HepG2 (cell line): ENCODE data around the gene ZFHX3. TPM values are rescaled to one million over a fixed set of nuclear protein-coding genes. Genes with fewer than 3 reads are reported as not detected.

ENCODE experiments used
- ASH2L ChIP-seq: fragments of 300-600, 200-600 bp; sonication (generic); IDR thresholded peaks from 2 replicates; pipeline ENCODE4 v1.7.0; 2017; ENCODE audit warnings: low read depth, mild to moderate bottlenecking, moderate library complexity, mixed read lengths, low read length; ENCODE audit not compliant: insufficient read length
- BCL3 ChIP-seq: sonication (generic); formaldehyde crosslinking; IDR thresholded peaks from 2 replicates; pipeline ENCODE4 v1.5.1; 2020; ENCODE audit warnings: mild to moderate bottlenecking, missing genetic modification reagents, moderate library complexity
- BORCS8-MEF2B ChIP-seq: sonication (generic); formaldehyde crosslinking; IDR thresholded peaks from 2 replicates; pipeline ENCODE4 v1.8.0; 2022; ENCODE audit warnings: mild to moderate bottlenecking, missing genetic modification reagents
- CREBL2 ChIP-seq: sonication (generic); formaldehyde crosslinking; IDR thresholded peaks from 2 replicates; pipeline ENCODE4 v1.8.1; 2023; ENCODE audit warnings: missing genetic modification reagents, mild to moderate bottlenecking, borderline replicate concordance
- DNMT3B ChIP-seq: conservative IDR thresholded peaks from 2 replicates; pipeline ENCODE4 v1.6.1; 2016; ENCODE audit warnings: missing biosample characterization, control low read depth
- FOSL2 ChIP-seq: sonication (generic); formaldehyde crosslinking; IDR thresholded peaks from 2 replicates; pipeline ENCODE4 v1.4.0; 2020; ENCODE audit warnings: missing genetic modification reagents
- GATAD2A ChIP-seq: IDR thresholded peaks from 2 replicates; pipeline ENCODE4 v1.6.1; 2016
- NPAS2 ChIP-seq: sonication (generic); formaldehyde crosslinking; IDR thresholded peaks from 2 replicates; pipeline ENCODE4 v1.8.0; 2022; ENCODE audit warnings: mild to moderate bottlenecking, missing genetic modification reagents, borderline replicate concordance
- POLR2AphosphoS2 ChIP-seq: IDR thresholded peaks from 2 replicates; pipeline ENCODE4 v1.6.1; 2011; ENCODE audit warnings: low read depth, low read length, improper control_type of control experiment
- PRDM15 ChIP-seq: sonication (generic); formaldehyde crosslinking; IDR thresholded peaks from 2 replicates; pipeline ENCODE4 v1.4.0; 2020; ENCODE audit warnings: missing genetic modification reagents
- SIN3A ChIP-seq: IDR thresholded peaks from 2 replicates; pipeline ENCODE4 v1.6.1; 2011; ENCODE audit warnings: low read depth, mild to moderate bottlenecking, control low read depth, low read length, borderline replicate concordance
- SRY ChIP-seq: sonication (generic); formaldehyde crosslinking; IDR thresholded peaks from 2 replicates; pipeline ENCODE4 v1.8.0; 2022; ENCODE audit warnings: mild to moderate bottlenecking, missing genetic modification reagents
- ZBTB2 ChIP-seq: sonication (generic); formaldehyde crosslinking; IDR thresholded peaks from 2 replicates; pipeline ENCODE4 v1.8.0; 2022; ENCODE audit warnings: low read depth, missing genetic modification reagents
- ZBTB20 ChIP-seq: sonication (generic); formaldehyde crosslinking; IDR thresholded peaks from 2 replicates; pipeline ENCODE4 v1.8.1; 2023; ENCODE audit warnings: missing genetic modification reagents, low read depth, mild to moderate bottlenecking, borderline replicate concordance
- ZMYM2 ChIP-seq: sonication (generic); formaldehyde crosslinking; IDR thresholded peaks from 2 replicates; pipeline ENCODE4 v1.8.0; 2022; ENCODE audit warnings: mild to moderate bottlenecking, missing genetic modification reagents
- ZNF263 ChIP-seq: sonication (generic); formaldehyde crosslinking; IDR thresholded peaks from 2 replicates; pipeline ENCODE4 v1.4.0; 2020; ENCODE audit warnings: missing genetic modification reagents
- ZNF276 ChIP-seq: sonication (generic); formaldehyde crosslinking; IDR thresholded peaks from 2 replicates; pipeline ENCODE4 v1.4.0; 2020; ENCODE audit warnings: mild to moderate bottlenecking, low read depth, missing genetic modification reagents
- ZNF510 ChIP-seq: sonication (generic); formaldehyde crosslinking; IDR thresholded peaks from 2 replicates; pipeline ENCODE4 v1.4.0; 2020; ENCODE audit warnings: low read depth, mild to moderate bottlenecking, missing genetic modification reagents
- polyA plus RNA-seq, 8 experiments: library from polyadenylated mRNA; depleted of rRNA in 3 of 8; stranded (reverse) in 7 of 8; unstranded in 1 of 8; fragments of >200 nt; fragmentation: Illumina TruSeq in 4 of 8; extraction: Trizol in 4 of 8; gene quantifications; 2 replicates each; pipeline versions ENCODE4 v1.2.1 to v1.2.3, GENCODE V29; 2011 to 2016; ENCODE audit warnings: low read depth in 4 of 8, missing spikeins in 1 of 8, mixed read lengths in 1 of 8; ENCODE audit not compliant: insufficient read depth in 1 of 8
- total RNA-seq, 5 experiments: library from RNA; depleted of rRNA; stranded (reverse); fragments of >200 nt; fragmentation: Illumina TruSeq; extraction: Trizol; gene quantifications; 2 replicates each; pipeline ENCODE4 v1.2.3, GENCODE V29; 2016; ENCODE audit warnings: low read depth in 1 of 5

Gene ZFHX3
- total and polyA plus RNA-seq, 2 of the 13 experiments (the other 11 are each of a cell fraction or from before 2014, with no cell fraction given) = 5.0 to 6.0 TPM

GRCh38 chr16:73015612-73016487, 32.1 kb downstream of the ZFHX3 start (continued):
- TF ChIP-seq PRDM15 (CRISPR knock-in tag) = no peak
- TF ChIP-seq DNMT3B = peak; percentile 58; the same call in 1 of the 2 replicates
- TF ChIP-seq ZBTB2 = no peak
- peak; percentile 64 for TF ChIP-seq FOSL2 (CRISPR knock-in tag)
- 0 out of 2 replicates have a peak, but pooled peaks have one; percentile 47 for TF ChIP-seq ZNF510 (CRISPR knock-in tag)
- TF ChIP-seq GATAD2A (CRISPR knock-in tag) = peak; percentile 59
- no peak for TF ChIP-seq NPAS2
- TF ChIP-seq BCL3 (CRISPR knock-in tag) = no peak
- no peak for TF ChIP-seq POLR2AphosphoS2
- no peak for TF ChIP-seq ZBTB20 (CRISPR knock-in tag)
- no peak for TF ChIP-seq ZNF263 (CRISPR knock-in tag)
- TF ChIP-seq ASH2L = peak; percentile 41
- no peak for TF ChIP-seq SRY (CRISPR knock-in tag)
- no peak for TF ChIP-seq CREBL2 (CRISPR knock-in tag)
- TF ChIP-seq ZMYM2 = no peak; the same call in 1 of the 2 replicates
- TF ChIP-seq SIN3A = peak; percentile 66; the same call in 1 of the 2 replicates
- 0 out of 2 replicates have a peak, but pooled peaks have one; percentile 24 for TF ChIP-seq ZNF276
- TF ChIP-seq BORCS8-MEF2B (CRISPR knock-in tag) = no peak
